Measurements from ENCODE around the gene ZMYM4.

Gene ZMYM4

GRCh38 chr1:35441926-35442579 lies 173.5 kb downstream of the ZMYM4 start:
- Histone ChIP-seq H3K27me3 (ENCODE audit: insufficient read depth, poor library complexity, severe bottlenecking) (no peaks in the 10 kb centered on the region), H3K27ac (replicated peaks) (peak overlapping the region; percentile 43), H3K4me3 (replicated peaks; ENCODE audit: insufficient read depth, low read length) (no peak overlapping the region)
- DNase-seq (ENCODE audit: low read depth in 1 of 2, low spot score in 1 of 2), result no peak
- TF ChIP-seq CTCF (IDR thresholded peaks at IDR 0.05; ENCODE audit: insufficient read depth, low read length), result no peak
- no peak for TF ChIP-seq REST (IDR thresholded peaks at IDR 0.05; ENCODE audit: insufficient replicate concordance, low read depth)
- TF ChIP-seq POLR2AphosphoS5 (IDR thresholded peaks at IDR 0.05; ENCODE audit: low read depth), result no peak
- TF ChIP-seq SPI1 (IDR thresholded peaks at IDR 0.05; ENCODE audit: borderline replicate concordance, low read depth), result no peak
- TF ChIP-seq GABPA (IDR thresholded peaks at IDR 0.05; ENCODE audit: low read depth), result no peak

GRCh38 chr1:35442734-35443133 lies 174.2 kb downstream of the ZMYM4 start:
- TF ChIP-seq CTCF (IDR thresholded peaks at IDR 0.05; ENCODE audit: insufficient read depth, low read length) (no peak), POLR2AphosphoS5 (IDR thresholded peaks at IDR 0.05; ENCODE audit: low read depth) (no peak), SPI1 (IDR thresholded peaks at IDR 0.05; ENCODE audit: borderline replicate concordance, low read depth) (peak; percentile 28; the same call in 1 of the 2 replicates)
- DNase-seq (ENCODE audit: low read depth in 1 of 2, low spot score in 1 of 2), result peak in 1 of 2 experiments; percentile 63
- H3K27me3 ChIP-seq (ENCODE audit: insufficient read depth, poor library complexity, severe bottlenecking), result no peaks in the 10 kb centered on the region
- no peak overlapping the region for H3K4me3 ChIP-seq (replicated peaks; ENCODE audit: insufficient read depth, low read length)
- H3K27ac ChIP-seq (replicated peaks), result peak overlapping the region; percentile 43

GRCh38 chr1:35443768-35444518 lies 175.4 kb downstream of the ZMYM4 start:
- no peak for TF ChIP-seq CTCF (IDR thresholded peaks at IDR 0.05; ENCODE audit: insufficient read depth, low read length)
- no peak overlapping the region; the same call in 1 of the 2 replicates for H3K27ac ChIP-seq (replicated peaks)
- no peak overlapping the region for H3K4me3 ChIP-seq (replicated peaks; ENCODE audit: insufficient read depth, low read length)
- no peak for DNase-seq (ENCODE audit: low read depth in 1 of 2, low spot score in 1 of 2)
- no peaks in the 10 kb centered on the region for H3K27me3 ChIP-seq (ENCODE audit: insufficient read depth, poor library complexity, severe bottlenecking)

DNA sequence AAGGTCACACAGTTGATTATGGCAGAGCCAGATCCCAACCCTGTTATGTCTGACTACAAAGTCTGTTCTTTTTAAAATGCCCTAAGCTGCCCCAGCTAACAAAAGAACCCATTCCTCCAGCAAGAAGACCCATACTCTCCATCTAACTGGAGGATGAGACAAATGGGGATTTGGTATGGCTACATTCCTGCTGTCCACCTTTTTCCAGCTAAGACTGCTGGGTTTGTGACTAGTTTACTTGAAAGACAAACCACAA lies 175.9 kb downstream of the ZMYM4 start:
- no peaks in the 10 kb centered on the region for H3K27me3 ChIP-seq (ENCODE audit: insufficient read depth, poor library complexity, severe bottlenecking)
- no peak overlapping the region for H3K4me3 ChIP-seq (replicated peaks; ENCODE audit: insufficient read depth, low read length)
- no peak overlapping the region; the same call in 1 of the 2 replicates for H3K27ac ChIP-seq (replicated peaks)
- DNase-seq (ENCODE audit: low read depth in 1 of 2, low spot score in 1 of 2), result no peak
- TF ChIP-seq REST (IDR thresholded peaks at IDR 0.05; ENCODE audit: insufficient replicate concordance, low read depth), result no peak
- no peak for TF ChIP-seq GABPA (IDR thresholded peaks at IDR 0.05; ENCODE audit: low read depth)
- no peak for TF ChIP-seq POLR2AphosphoS5 (IDR thresholded peaks at IDR 0.05; ENCODE audit: low read depth)
- TF ChIP-seq SPI1 (IDR thresholded peaks at IDR 0.05; ENCODE audit: borderline replicate concordance, low read depth), result no peak
- TF ChIP-seq CTCF (IDR thresholded peaks at IDR 0.05; ENCODE audit: insufficient read depth, low read length), result no peak
